ENCODE measurements around the gene MYH15. TPM values are rescaled to one million over a fixed set of nuclear protein-coding genes. Genes with fewer than 3 reads are reported as not detected.

The MYH15 gene
- total and polyA plus RNA-seq, 2 of the 4 experiments (the other 2 are of a cell fraction) = 0.10 to 0.36 TPM

DNA sequence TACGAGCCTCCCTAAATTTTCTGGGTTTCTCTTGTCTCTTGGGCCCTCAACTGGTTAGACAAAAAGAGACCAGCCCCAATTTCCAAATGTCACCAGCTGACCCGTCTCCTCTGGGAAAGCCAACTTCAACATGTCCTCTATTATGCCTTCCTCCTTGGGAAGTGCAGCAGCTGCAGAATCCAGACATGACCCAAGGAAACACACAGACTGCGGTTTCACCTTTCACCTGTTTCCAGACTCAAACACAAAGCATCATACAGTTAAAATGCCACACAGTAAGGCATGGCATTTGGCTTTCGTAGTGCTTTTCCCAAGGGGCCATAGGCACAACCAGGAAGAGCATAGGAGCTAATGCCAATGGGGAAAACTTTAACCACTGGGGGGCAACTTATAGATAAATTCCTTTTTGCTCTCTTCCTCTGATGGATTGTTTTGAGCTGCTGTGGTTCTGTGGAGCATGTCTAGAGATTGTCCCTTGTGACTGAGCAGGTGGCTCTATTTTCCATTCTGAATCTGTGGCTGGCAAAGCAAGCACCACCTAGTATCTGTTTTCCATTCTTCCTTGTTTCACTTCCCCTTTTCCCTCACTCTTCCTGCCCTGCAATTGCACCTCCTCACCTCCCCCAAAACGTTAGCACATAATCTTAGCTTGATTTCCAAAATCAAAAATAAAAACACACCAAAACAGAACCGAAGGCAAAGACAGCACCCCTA is 164.7 kb downstream of the MYH15 start:
- ChIA-PET POLR2A (ENCODE audit: unreplicated experiment) (no interaction called here), CTCF (interaction anchor here (2.4 kb wide), 1 partner anchor 30 kb away, joined by 5 read pairs; no protein-coding TSS in a partner anchor)
- dilution Hi-C loops (cut with HindIII; ENCODE audit: low sequenced_read_pairs, unreplicated experiment) (no loop called here), intact Hi-C loops (cut with micrococcal nuclease) (no loop called here), in situ Hi-C loops (cut with MboI; ENCODE audit: low sequenced_read_pairs) (no loop called here)
- Histone ChIP-seq H3K4me3 (ENCODE audit: insufficient read depth, low read depth, low read length) (no peak overlapping the region), H2BK5ac (ENCODE audit: low read depth, low read length, poor library complexity, severe bottlenecking) (no peak overlapping the region), H3K79me1 (ENCODE audit: low read depth in 1 of 2, low read length in 2 of 2) (no peaks in the 10 kb centered on the region), H3K56ac (ENCODE audit: extremely low read depth, insufficient read depth, low read length) (no peak overlapping the region), H3K9me3 (ENCODE audit: control insufficient read depth, insufficient read depth, low read length) (no peaks in the 10 kb centered on the region), H3K27me3 (ENCODE audit: control insufficient read depth, insufficient read depth, low read length) (no peaks in the 10 kb centered on the region; the same call in 1 of the 2 replicates), H3K36me3 (ENCODE audit: control insufficient read depth, insufficient read depth, low read length) (no peaks in the 10 kb centered on the region), H2BK15ac (ENCODE audit: low read depth, low read length) (no peak overlapping the region), H4K5ac (ENCODE audit: low read depth, low read length) (no peak overlapping the region), H3K4ac (ENCODE audit: low read depth, low read length) (no peak overlapping the region), H3K27ac (ENCODE audit: insufficient read depth, low read length) (no peak overlapping the region), H3K4me2 (ENCODE audit: low read depth, low read length) (no peak overlapping the region), H4K20me1 (ENCODE audit: insufficient read depth, low read length) (no peaks in the 10 kb centered on the region), H2AK9ac (replicated peaks; ENCODE audit: low read depth, low read length, poor library complexity) (no peak overlapping the region), H3K23ac (ENCODE audit: low read depth, low read length) (no peak overlapping the region), H3K9me1 (ENCODE audit: insufficient read depth, low read length) (no peaks in the 10 kb centered on the region), H3K18ac (ENCODE audit: low read depth, low read length) (no peak overlapping the region), H3K14ac (replicated peaks; ENCODE audit: low read depth, low read length) (no peak overlapping the region), H2AFZ (replicated peaks; ENCODE audit: low read length, poor library complexity) (no peak overlapping the region), H4K8ac (ENCODE audit: low read depth in 2 of 2, low read length in 2 of 2) (no peak overlapping the region), H2AK5ac (ENCODE audit: low read depth, low read length) (no peak overlapping the region), H3K9ac (ENCODE audit: low read depth, low read length) (no peak overlapping the region), H3K4me1 (ENCODE audit: control insufficient read depth, insufficient read depth, low read length) (no peaks in the 10 kb centered on the region), H2BK120ac (ENCODE audit: low read depth, low read length) (no peak overlapping the region), H4K91ac (ENCODE audit: insufficient read depth, low read depth, low read length) (no peak overlapping the region), H2BK20ac (ENCODE audit: low read depth, low read length) (no peak overlapping the region)
- BruUV-seq (replicated peaks) = no TSS peak
- 22% methylated on average over 1 of the region's 6 CpGs; no CpG with 5 or more reads in 1 of the 2 experiments for WGBS, 2 experiments (ENCODE audit: extremely low coverage in 2 of 2, insufficient read length in 1 of 2)
- TF ChIP-seq BHLHE40 (IDR thresholded peaks at IDR 0.05; ENCODE audit: low read depth, low read length) = no peak
- TF ChIP-seq, protein P1, sequence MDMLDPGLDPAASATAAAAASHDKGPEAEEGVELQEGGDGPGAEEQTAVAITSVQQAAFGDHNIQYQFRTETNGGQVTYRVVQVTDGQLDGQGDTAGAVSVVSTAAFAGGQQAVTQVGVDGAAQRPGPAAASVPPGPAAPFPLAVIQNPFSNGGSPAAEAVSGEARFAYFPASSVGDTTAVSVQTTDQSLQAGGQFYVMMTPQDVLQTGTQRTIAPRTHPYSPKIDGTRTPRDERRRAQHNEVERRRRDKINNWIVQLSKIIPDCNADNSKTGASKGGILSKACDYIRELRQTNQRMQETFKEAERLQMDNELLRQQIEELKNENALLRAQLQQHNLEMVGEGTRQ (IDR thresholded peaks at IDR 0.05; ENCODE audit: low read depth, low read length) = no peak
- no peak for TF ChIP-seq MAZ (IDR thresholded peaks at IDR 0.05; ENCODE audit: borderline replicate concordance, low read depth, low read length)
- no peak for TF ChIP-seq FOS (IDR thresholded peaks at IDR 0.05; ENCODE audit: low read depth, low read length)
- TF ChIP-seq, protein P2, sequence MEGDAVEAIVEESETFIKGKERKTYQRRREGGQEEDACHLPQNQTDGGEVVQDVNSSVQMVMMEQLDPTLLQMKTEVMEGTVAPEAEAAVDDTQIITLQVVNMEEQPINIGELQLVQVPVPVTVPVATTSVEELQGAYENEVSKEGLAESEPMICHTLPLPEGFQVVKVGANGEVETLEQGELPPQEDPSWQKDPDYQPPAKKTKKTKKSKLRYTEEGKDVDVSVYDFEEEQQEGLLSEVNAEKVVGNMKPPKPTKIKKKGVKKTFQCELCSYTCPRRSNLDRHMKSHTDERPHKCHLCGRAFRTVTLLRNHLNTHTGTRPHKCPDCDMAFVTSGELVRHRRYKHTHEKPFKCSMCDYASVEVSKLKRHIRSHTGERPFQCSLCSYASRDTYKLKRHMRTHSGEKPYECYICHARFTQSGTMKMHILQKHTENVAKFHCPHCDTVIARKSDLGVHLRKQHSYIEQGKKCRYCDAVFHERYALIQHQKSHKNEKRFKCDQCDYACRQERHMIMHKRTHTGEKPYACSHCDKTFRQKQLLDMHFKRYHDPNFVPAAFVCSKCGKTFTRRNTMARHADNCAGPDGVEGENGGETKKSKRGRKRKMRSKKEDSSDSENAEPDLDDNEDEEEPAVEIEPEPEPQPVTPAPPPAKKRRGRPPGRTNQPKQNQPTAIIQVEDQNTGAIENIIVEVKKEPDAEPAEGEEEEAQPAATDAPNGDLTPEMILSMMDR (conservative IDR thresholded peaks at IDR 0.05; ENCODE audit: low read depth, low read length) = no peak
- TF ChIP-seq ELK1 (IDR thresholded peaks at IDR 0.05; ENCODE audit: borderline replicate concordance, low read depth, low read length) = no peak
- DNase-seq (peak; percentile 15), ATAC-seq (ENCODE audit: low read depth) (no peak)

All from IMR-90 (cell line).